K562 (cell line): ENCODE data around the gene NEDD4L. TPM values are rescaled to one million over a fixed set of nuclear protein-coding genes. Genes with fewer than 3 reads are reported as not detected.

Experiments used
- ATAC-seq: fragments of 200-7000 bp; cut with Tn5 transposase; 3 replicates; pipeline ENCODE4 v1.9.1; 2020; ENCODE audit warnings: moderate library complexity
- BruUV-seq: library from RNA; stranded (reverse); fragments of 400-500 nt; replicated peaks from 2 replicates; lab custom pipeline; 2021; lab: Mats Ljungman, UMichigan
- CTCF ChIA-PET: fragments of 300-600 bp; formaldehyde crosslinking; extraction: SDS; loops from one replicate; lab custom pipeline; 2021; ENCODE audit warnings: low intra/inter-chr PET ratio; lab: Yijun Ruan, JAX
- POLR2A ChIA-PET: fragments of 300-600, 350-650 bp; sonication (Branson Sonifier 250); formaldehyde crosslinking; extraction: SDS; loops from one replicate; lab custom pipeline; 2021; ENCODE audit warnings: antibody characterized with exemption, inconsistent platforms; lab: Yijun Ruan, JAX
- DNase-seq, 4 experiments: peaks; one replicate each; pipeline versions ENCODE4 v3.0.0 to v3.0.0-alpha.2; 2011 to 2018; ENCODE audit warnings: low spot score in 3 of 4, mixed read lengths in 3 of 4; ENCODE audit errors: extremely low read depth in 1 of 4
- FAIRE-seq: peaks from 2 replicates; lab custom pipeline; 2011; peaks lifted over from hg19 to GRCh38; lab: Jason Lieb, UNC
- H2AFZ ChIP-seq: 2 replicates; pipeline ENCODE4 v1.6.0; 2011; ENCODE audit warnings: low read depth, low read length, control low read depth, inconsistent platforms
- H3K27ac ChIP-seq: fragments of 200-600 bp; 3 replicates; pipeline ENCODE4 v1.8.0; 2011; ENCODE audit warnings: low read depth, mild to moderate bottlenecking, control low read depth, inconsistent platforms, low read length, moderate library complexity, mixed read lengths; ENCODE audit errors: extremely low read depth
- H3K27me3 ChIP-seq, 2 experiments: fragments of 300-600 bp in 1 of 2; 2 replicates in 1 of 2; 3 replicates in 1 of 2; pipeline versions ENCODE4 v1.6.0 to v1.8.0; 2011; ENCODE audit warnings: inconsistent platforms in 2 of 2, low read length in 2 of 2, mild to moderate bottlenecking in 1 of 2, mixed read lengths in 1 of 2, moderate library complexity in 1 of 2; ENCODE audit not compliant: control insufficient read depth in 2 of 2, insufficient read depth in 2 of 2
- H3K36me3 ChIP-seq: fragments of 300-600 bp; 3 replicates; pipeline ENCODE4 v1.8.0; 2011; ENCODE audit warnings: mild to moderate bottlenecking, low read length, inconsistent platforms; ENCODE audit not compliant: control insufficient read depth, insufficient read depth
- H3K4me1 ChIP-seq, 2 experiments: fragments of 200-600 bp in 1 of 2; replicated peaks in 1 of 2; 2 replicates in 1 of 2; 3 replicates in 1 of 2; pipeline versions ENCODE4 v1.5.1 to v1.8.0; 2011; ENCODE audit warnings: inconsistent platforms in 2 of 2, low read length in 2 of 2, mild to moderate bottlenecking in 1 of 2, mixed read lengths in 1 of 2, moderate library complexity in 1 of 2; ENCODE audit not compliant: control insufficient read depth in 2 of 2, insufficient read depth in 2 of 2
- H3K4me2 ChIP-seq: 2 replicates; pipeline ENCODE4 v1.6.1; 2011; ENCODE audit warnings: low read length, control low read depth, inconsistent platforms, mixed read lengths; ENCODE audit not compliant: insufficient read depth
- H3K4me3 ChIP-seq: fragments of 200-600 bp; sonication (generic), shearing (Covaris generic); 2 replicates; pipeline ENCODE4 v1.5.1; 2016; ENCODE audit warnings: control low read depth, inconsistent platforms
- H3K79me2 ChIP-seq: fragments of 200-600 bp; 3 replicates; pipeline ENCODE4 v1.8.0; 2011; ENCODE audit warnings: low read length, inconsistent platforms; ENCODE audit not compliant: control insufficient read depth, insufficient read depth
- H3K9ac ChIP-seq, 2 experiments: 2 replicates each; pipeline versions ENCODE4 v1.6.0 to v1.6.1; 2011; ENCODE audit warnings: low read depth in 2 of 2, low read length in 2 of 2, control low read depth in 1 of 2, inconsistent platforms in 1 of 2, mild to moderate bottlenecking in 1 of 2, mixed read lengths in 1 of 2; ENCODE audit not compliant: insufficient read depth in 1 of 2
- H3K9me1 ChIP-seq: one replicate; pipeline ENCODE4 v1.6.0; 2011; ENCODE audit warnings: inconsistent platforms, mild to moderate bottlenecking, low read length, moderate library complexity; ENCODE audit not compliant: control insufficient read depth, insufficient read depth
- H3K9me3 ChIP-seq: replicated peaks from 2 replicates; pipeline ENCODE4 v1.5.1; 2011; ENCODE audit warnings: low read depth, low read length, inconsistent platforms; ENCODE audit not compliant: control insufficient read depth, insufficient read depth
- H4K20me1 ChIP-seq: replicated peaks from 2 replicates; pipeline ENCODE4 v1.6.1; 2011; ENCODE audit warnings: low read length, inconsistent platforms, mixed read lengths; ENCODE audit not compliant: control insufficient read depth, insufficient read depth
- CTCF ChIP-seq, 3 experiments: IDR thresholded peaks in 2 of 3; conservative IDR thresholded peaks in 1 of 3; 2 replicates each; pipeline ENCODE4 v1.5.1; 2011 to 2012; ENCODE audit warnings: low read length in 3 of 3, mild to moderate bottlenecking in 3 of 3, control low read depth in 2 of 3, improper control_type of control experiment in 1 of 3, inconsistent platforms in 1 of 3, low read depth in 1 of 3, mixed read lengths in 1 of 3, moderate library complexity in 1 of 3; ENCODE audit not compliant: insufficient read depth in 2 of 3
- RCOR1 ChIP-seq, 2 experiments: IDR thresholded peaks; 2 replicates each; pipeline ENCODE4 v1.6.1; 2012; ENCODE audit warnings: low read depth in 2 of 2, low read length in 2 of 2, borderline replicate concordance in 1 of 2, improper control_type of control experiment in 1 of 2
- SP2 ChIP-seq: IDR thresholded peaks from 2 replicates; pipeline ENCODE4 v1.6.1; 2011; ENCODE audit warnings: mild to moderate bottlenecking, low read depth, low read length, moderate library complexity; ENCODE audit not compliant: poor library complexity, severe bottlenecking; ENCODE audit errors: extremely low read depth
- SRSF7 ChIP-seq: fragments of 200-400 bp; formaldehyde crosslinking; optimal IDR thresholded peaks from 2 replicates; pipeline ENCODE3; 2017; ENCODE audit warnings: mild to moderate bottlenecking, low read depth, low read length
- STAT5A ChIP-seq: IDR thresholded peaks from 2 replicates; pipeline ENCODE4 v1.6.1; 2012; ENCODE audit warnings: low read length, inconsistent platforms, borderline replicate concordance
- ZNF23 ChIP-seq: fragments of 250-450 bp; sonication (Bioruptor Pico); IDR thresholded peaks from 2 replicates; pipeline ENCODE4 v1.4.0; 2020; ENCODE audit warnings: mild to moderate bottlenecking
- ZNF277 ChIP-seq: fragments of 250-450 bp; sonication (Bioruptor Pico); IDR thresholded peaks from 2 replicates; pipeline ENCODE4 v1.8.0; 2022; ENCODE audit warnings: inconsistent platforms, mild to moderate bottlenecking, moderate library complexity, borderline replicate concordance
- ZNF586 ChIP-seq: fragments of 450-650 bp; formaldehyde crosslinking; conservative IDR thresholded peaks from 2 replicates; pipeline ENCODE4 v1.4.0; 2020; ENCODE audit warnings: mild to moderate bottlenecking, moderate library complexity
- WGBS: fragments of 100-300 bp; shearing (Covaris generic); methylation state at CpG from one replicate; pipeline ENCODE4 v1.1.6; 2016; ENCODE audit warnings: low coverage, mixed read lengths; ENCODE audit not compliant: insufficient coverage; ENCODE audit errors: missing lambda C conversion rate; 5-methylcytosine and 5-hydroxymethylcytosine counted together
- in situ Hi-C: fragments of 300-500 bp; cut with MboI; formaldehyde crosslinking; loops from 4 replicates; pipeline ENCODE4 v1.15.0; 2018; ENCODE audit warnings: inconsistent platforms, mixed read lengths
- intact Hi-C: fragments of 100-400 bp; cut with micrococcal nuclease; formaldehyde crosslinking; loops from 2 replicates; pipeline ENCODE4 v1.14.2; 2022
- polyA plus RNA-seq, 8 experiments: library from polyadenylated mRNA; depleted of rRNA in 4 of 8; stranded (reverse) in 5 of 8; unstranded in 3 of 8; fragments of >200 nt; fragmentation: Nextera tagmentation in 2 of 8; fragmentation: Illumina TruSeq in 1 of 8; extraction: Ambion mirVana in 2 of 8; extraction: Trizol in 1 of 8; gene quantifications; 2 replicates each; pipeline versions ENCODE4 v1.2.1 to v1.2.3, GENCODE V29; 2011 to 2014; ENCODE audit warnings: inconsistent platforms in 1 of 8, missing spikeins in 1 of 8
- total RNA-seq, 7 experiments: library from RNA; depleted of rRNA in 6 of 7; stranded (reverse); fragments of >200 nt in 6 of 7; fragmentation: Illumina TruSeq in 2 of 7; extraction: Trizol in 2 of 7; gene quantifications; 2 replicates each; pipeline versions ENCODE4 v1.2.1 to v1.2.3, GENCODE V29; 2011 to 2021; ENCODE audit warnings: low replicate concordance in 1 of 7
- TF ChIP-seq, protein P1 (sequence below): fragments of 250-450 bp; sonication (Bioruptor Pico); IDR thresholded peaks from 2 replicates; pipeline ENCODE4 v1.4.0; 2020
- TF ChIP-seq, protein P2 (sequence below), 3 experiments: fragments of 200-800 bp in 1 of 3; sonication (Bioruptor generic) in 1 of 3; sonication (generic) in 1 of 3; formaldehyde crosslinking in 1 of 3; IDR thresholded peaks; 2 replicates each; pipeline versions ENCODE4 v1.6.1 to v1.8.0; 2016 to 2022; ENCODE audit warnings: mild to moderate bottlenecking in 2 of 3, missing compliant biosample characterization in 2 of 3, missing genetic modification characterization in 2 of 3, missing genetic modification reagents in 1 of 3
- TF ChIP-seq, protein P3 (sequence below): sonication (generic); formaldehyde crosslinking; IDR thresholded peaks from 2 replicates; pipeline ENCODE4 v1.8.1; 2023; ENCODE audit warnings: mild to moderate bottlenecking, missing genetic modification reagents
- TF ChIP-seq, protein P4 (sequence below): sonication (generic); formaldehyde crosslinking; IDR thresholded peaks from 2 replicates; pipeline ENCODE4 v1.8.1; 2023; ENCODE audit warnings: mild to moderate bottlenecking, missing genetic modification reagents

NEDD4L gene
- total and polyA plus RNA-seq, 9 of the 15 experiments (the other 6 are each of a cell fraction or from before 2014, with no cell fraction given) = 8.1 to 33.4 (median 19.9) TPM

DNA sequence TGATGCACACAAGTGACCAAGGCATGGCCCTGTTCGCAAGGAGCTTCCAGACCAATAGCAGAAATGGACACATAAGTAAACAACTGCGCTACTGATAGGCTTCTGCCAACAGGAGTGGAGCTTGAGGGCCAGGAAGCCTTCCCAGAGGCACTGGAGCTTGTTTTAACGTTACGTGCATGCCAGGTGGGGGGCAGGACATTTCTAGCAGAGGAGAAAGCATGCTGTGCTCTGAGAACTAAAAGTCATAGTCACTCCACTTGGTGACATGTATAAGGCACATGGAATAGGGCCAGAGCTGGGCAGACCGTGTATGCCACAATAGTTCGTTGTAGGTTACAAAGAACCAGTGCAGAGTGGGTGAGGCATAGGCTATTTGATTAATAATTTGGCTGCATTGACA lies 184.2 kb downstream of the NEDD4L start:
- Histone ChIP-seq H3K9ac (no peak overlapping the region), H3K4me2 (no peak overlapping the region), H4K20me1 (no peaks in the 10 kb centered on the region; the same call in 1 of the 2 replicates), H3K27me3 (no peaks in the 10 kb centered on the region), H3K36me3 (peaks cover 3% of the 10 kb centered on the region; the same call in 1 of the 3 replicates), H3K9me1 (no peaks in the 10 kb centered on the region), H3K9me3 (no peaks in the 10 kb centered on the region), H3K4me3 (no peak overlapping the region), H2AFZ (no peak overlapping the region), H3K79me2 (peaks cover 32% of the 10 kb centered on the region), H3K4me1 (peaks cover 6 to 16% of the 10 kb centered on the region in 2 experiments; a peak in 4 of 5 replicates), H3K27ac (no peak overlapping the region)
- no peak for ATAC-seq
- ChIA-PET CTCF (no interaction called here), POLR2A (interaction anchor here (0.5 kb wide), 1 partner anchor 334 kb away, joined by 6 read pairs; no protein-coding TSS in a partner anchor)
- in situ Hi-C loops (no loop called here), intact Hi-C loops (no loop called here)
- DNase-seq = no peak
- 78% methylated on average over 6 of the region's 6 CpGs for WGBS
- BruUV-seq = no TSS peak
- no peak for FAIRE-seq
- no peak for TF ChIP-seq ZNF277
- TF ChIP-seq, protein P1, sequence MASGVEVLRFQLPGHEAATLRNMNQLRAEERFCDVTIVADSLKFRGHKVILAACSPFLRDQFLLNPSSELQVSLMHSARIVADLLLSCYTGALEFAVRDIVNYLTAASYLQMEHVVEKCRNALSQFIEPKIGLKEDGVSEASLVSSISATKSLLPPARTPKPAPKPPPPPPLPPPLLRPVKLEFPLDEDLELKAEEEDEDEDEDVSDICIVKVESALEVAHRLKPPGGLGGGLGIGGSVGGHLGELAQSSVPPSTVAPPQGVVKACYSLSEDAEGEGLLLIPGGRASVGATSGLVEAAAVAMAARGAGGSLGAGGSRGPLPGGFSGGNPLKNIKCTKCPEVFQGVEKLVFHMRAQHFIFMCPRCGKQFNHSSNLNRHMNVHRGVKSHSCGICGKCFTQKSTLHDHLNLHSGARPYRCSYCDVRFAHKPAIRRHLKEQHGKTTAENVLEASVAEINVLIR = no peak
- TF ChIP-seq CTCF (IDR thresholded peaks at IDR 0.05 in 2 of 3, conservative IDR thresholded peaks at IDR 0.05 in 1 of 3; ENCODE audit: insufficient read depth in 2 of 3, low read depth in 1 of 3, low read length in 3 of 3) = no peak
- no peak for TF ChIP-seq RCOR1 (IDR thresholded peaks at IDR 0.05; ENCODE audit: borderline replicate concordance in 1 of 2, low read depth in 2 of 2, low read length in 2 of 2)
- TF ChIP-seq, protein P2, sequence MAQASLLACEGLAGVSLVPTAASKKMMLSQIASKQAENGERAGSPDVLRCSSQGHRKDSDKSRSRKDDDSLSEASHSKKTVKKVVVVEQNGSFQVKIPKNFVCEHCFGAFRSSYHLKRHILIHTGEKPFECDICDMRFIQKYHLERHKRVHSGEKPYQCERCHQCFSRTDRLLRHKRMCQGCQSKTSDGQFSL (CRISPR knock-in tag; IDR thresholded peaks at IDR 0.05) = no peak
- TF ChIP-seq, protein P2 (tag; IDR thresholded peaks at IDR 0.05) = no peak
- TF ChIP-seq SP2 = no peak
- TF ChIP-seq SRSF7 = no peak
- no peak for TF ChIP-seq ZNF586
- TF ChIP-seq, protein P3, sequence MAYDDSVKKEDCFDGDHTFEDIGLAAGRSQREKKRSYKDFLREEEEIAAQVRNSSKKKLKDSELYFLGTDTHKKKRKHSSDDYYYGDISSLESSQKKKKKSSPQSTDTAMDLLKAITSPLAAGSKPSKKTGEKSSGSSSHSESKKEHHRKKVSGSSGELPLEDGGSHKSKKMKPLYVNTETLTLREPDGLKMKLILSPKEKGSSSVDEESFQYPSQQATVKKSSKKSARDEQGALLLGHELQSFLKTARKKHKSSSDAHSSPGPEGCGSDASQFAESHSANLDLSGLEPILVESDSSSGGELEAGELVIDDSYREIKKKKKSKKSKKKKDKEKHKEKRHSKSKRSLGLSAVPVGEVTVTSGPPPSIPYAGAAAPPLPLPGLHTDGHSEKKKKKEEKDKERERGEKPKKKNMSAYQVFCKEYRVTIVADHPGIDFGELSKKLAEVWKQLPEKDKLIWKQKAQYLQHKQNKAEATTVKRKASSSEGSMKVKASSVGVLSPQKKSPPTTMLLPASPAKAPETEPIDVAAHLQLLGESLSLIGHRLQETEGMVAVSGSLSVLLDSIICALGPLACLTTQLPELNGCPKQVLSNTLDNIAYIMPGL (CRISPR knock-in tag) = no peak
- TF ChIP-seq, protein P4, sequence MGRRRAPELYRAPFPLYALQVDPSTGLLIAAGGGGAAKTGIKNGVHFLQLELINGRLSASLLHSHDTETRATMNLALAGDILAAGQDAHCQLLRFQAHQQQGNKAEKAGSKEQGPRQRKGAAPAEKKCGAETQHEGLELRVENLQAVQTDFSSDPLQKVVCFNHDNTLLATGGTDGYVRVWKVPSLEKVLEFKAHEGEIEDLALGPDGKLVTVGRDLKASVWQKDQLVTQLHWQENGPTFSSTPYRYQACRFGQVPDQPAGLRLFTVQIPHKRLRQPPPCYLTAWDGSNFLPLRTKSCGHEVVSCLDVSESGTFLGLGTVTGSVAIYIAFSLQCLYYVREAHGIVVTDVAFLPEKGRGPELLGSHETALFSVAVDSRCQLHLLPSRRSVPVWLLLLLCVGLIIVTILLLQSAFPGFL (CRISPR knock-in tag) = no peak
- TF ChIP-seq ZNF23 (CRISPR knock-in tag) = no peak
- TF ChIP-seq STAT5A = no peak
